Measurements from ENCODE around the gene FBXW11. TPM values are rescaled to one million over a fixed set of nuclear protein-coding genes. Genes with fewer than 3 reads are reported as not detected.

Gene FBXW11
- total and polyA plus RNA-seq, 9 donors, result 20.5 to 73.4 (median 53.0) TPM

DNA sequence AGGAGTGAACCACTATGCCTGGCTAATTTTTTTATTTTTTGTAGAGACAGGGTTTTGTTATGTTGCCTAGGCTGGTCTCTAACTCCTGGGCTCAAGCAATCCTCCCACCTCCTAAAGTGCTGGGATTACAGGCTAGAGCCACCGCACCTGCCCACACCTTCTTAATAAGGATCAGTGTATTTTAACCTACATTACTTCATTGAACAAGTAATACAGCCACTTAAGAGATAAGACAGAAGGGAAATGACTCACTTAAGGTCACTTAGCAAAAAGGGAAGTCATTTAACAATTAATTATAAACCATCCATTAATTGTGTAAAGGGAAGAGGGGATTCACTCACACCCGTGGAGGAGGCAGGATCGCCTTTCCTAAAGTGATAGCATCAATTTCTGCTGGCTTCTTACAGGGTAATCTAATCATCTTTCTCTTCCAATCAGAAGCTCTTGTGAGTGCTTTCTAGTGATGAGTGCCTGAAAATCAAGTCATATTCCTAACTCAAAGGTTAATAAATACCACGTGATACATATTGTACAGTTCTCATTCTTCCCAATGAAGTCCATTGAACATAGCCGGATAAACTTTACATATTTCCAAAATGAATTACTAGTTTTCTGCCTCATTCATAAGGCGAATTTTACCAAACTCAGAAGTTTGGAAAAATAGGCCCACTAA, 3.5 kb downstream of the FBXW11 start:
- TF ChIP-seq, protein P1, sequence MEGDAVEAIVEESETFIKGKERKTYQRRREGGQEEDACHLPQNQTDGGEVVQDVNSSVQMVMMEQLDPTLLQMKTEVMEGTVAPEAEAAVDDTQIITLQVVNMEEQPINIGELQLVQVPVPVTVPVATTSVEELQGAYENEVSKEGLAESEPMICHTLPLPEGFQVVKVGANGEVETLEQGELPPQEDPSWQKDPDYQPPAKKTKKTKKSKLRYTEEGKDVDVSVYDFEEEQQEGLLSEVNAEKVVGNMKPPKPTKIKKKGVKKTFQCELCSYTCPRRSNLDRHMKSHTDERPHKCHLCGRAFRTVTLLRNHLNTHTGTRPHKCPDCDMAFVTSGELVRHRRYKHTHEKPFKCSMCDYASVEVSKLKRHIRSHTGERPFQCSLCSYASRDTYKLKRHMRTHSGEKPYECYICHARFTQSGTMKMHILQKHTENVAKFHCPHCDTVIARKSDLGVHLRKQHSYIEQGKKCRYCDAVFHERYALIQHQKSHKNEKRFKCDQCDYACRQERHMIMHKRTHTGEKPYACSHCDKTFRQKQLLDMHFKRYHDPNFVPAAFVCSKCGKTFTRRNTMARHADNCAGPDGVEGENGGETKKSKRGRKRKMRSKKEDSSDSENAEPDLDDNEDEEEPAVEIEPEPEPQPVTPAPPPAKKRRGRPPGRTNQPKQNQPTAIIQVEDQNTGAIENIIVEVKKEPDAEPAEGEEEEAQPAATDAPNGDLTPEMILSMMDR (IDR thresholded peaks at IDR 0.05), result no peak
- TF ChIP-seq EP300 (IDR thresholded peaks at IDR 0.05) (no peak), POLR2A (IDR thresholded peaks at IDR 0.05) (no peak)
- Histone ChIP-seq H3K27me3 (no peaks in the 10 kb centered on the region), H3K27ac (no peak overlapping the region), H3K9me3 (no peaks in the 10 kb centered on the region), H3K4me3 (no peak overlapping the region), H3K36me3 (no peaks in the 10 kb centered on the region), H3K4me1 (ENCODE audit: insufficient read depth) (peaks cover 11% of the 10 kb centered on the region)
- WGBS, 3 donors, result 70 to 79% (median 74%) methylated on average over 6 of the region's 6 CpGs
- DNase-seq, result no peak
- intact Hi-C loops (cut with DNase I), result loop anchor here in 1 of 4 donors (10.0 kb wide), 1 partner anchor 48 kb away; no protein-coding TSS in a partner anchor

DNA sequence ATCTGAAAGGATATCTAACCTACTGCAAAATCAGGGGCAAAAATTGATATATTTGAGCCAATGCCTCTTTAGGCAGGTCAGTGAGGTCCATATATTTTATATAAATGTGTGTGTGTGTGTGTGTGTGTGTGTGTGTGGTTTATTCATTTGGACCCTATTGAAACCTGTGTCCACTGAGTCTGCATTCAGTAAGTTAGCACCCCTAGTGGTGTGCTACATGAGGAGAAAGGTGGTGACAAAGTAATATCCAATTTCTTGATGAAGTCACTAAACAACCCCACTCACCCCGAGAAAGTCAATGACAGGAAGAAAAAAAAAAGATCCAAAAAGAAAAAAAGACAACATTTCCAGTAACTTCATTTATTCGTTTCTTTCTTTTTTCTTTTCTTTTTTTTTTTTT, 4.1 kb downstream of the FBXW11 start:
- no peaks in the 10 kb centered on the region for H3K36me3 ChIP-seq
- TF ChIP-seq POLR2A (IDR thresholded peaks at IDR 0.05) (no peak), EP300 (IDR thresholded peaks at IDR 0.05) (no peak)
- TF ChIP-seq, protein P1 (IDR thresholded peaks at IDR 0.05), result no peak
- DNase-seq, result no peak
- H3K27me3 ChIP-seq, result no peaks in the 10 kb centered on the region
- no peaks in the 10 kb centered on the region for H3K9me3 ChIP-seq
- peaks cover 11% of the 10 kb centered on the region for H3K4me1 ChIP-seq (ENCODE audit: insufficient read depth)
- WGBS, 3 donors, result 30 to 51% (median 47%) methylated on average over 2 of the region's 2 CpGs
- H3K27ac ChIP-seq, result no peak overlapping the region
- H3K4me3 ChIP-seq, result no peak overlapping the region
- intact Hi-C loops (cut with DNase I), result loop anchor here in 1 of 4 donors (10.0 kb wide), 1 partner anchor 48 kb away; no protein-coding TSS in a partner anchor

DNA sequence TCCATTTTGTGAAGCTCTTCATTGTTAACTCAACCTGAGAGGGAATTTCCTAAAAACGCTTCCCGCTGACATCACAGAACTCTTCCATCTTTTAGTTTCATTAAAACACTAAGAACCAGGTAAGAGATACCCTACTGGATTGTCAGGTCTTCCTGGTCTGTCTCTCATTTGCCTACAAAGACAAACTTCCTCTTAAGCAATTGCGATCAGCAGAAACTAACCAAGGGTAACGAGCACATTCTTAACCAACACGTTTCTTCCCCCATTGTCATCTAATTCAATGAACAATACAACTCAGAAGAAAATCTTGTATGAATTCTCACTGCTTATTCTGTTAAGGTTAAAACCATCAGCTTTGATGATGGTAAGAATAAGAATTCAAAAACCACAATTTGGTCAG, 6.6 kb downstream of the FBXW11 start:
- no peak overlapping the region for H3K4me3 ChIP-seq
- 90 to 96% (median 93%) methylated on average over 5 of the region's 5 CpGs for WGBS, 3 donors
- H3K4me1 ChIP-seq (ENCODE audit: insufficient read depth), result peaks cover 11% of the 10 kb centered on the region
- H3K9me3 ChIP-seq, result no peaks in the 10 kb centered on the region
- DNase-seq, result no peak
- H3K27ac ChIP-seq, result no peak overlapping the region
- no peaks in the 10 kb centered on the region for H3K27me3 ChIP-seq
- intact Hi-C loops (cut with DNase I), result loop anchor here in 1 of 4 donors (10.0 kb wide), 1 partner anchor 45 kb away; no protein-coding TSS in a partner anchor
- H3K36me3 ChIP-seq, result no peaks in the 10 kb centered on the region
- TF ChIP-seq, protein P1 (IDR thresholded peaks at IDR 0.05), result no peak
- TF ChIP-seq POLR2A (IDR thresholded peaks at IDR 0.05), result no peak
- no peak for TF ChIP-seq EP300 (IDR thresholded peaks at IDR 0.05)

DNA sequence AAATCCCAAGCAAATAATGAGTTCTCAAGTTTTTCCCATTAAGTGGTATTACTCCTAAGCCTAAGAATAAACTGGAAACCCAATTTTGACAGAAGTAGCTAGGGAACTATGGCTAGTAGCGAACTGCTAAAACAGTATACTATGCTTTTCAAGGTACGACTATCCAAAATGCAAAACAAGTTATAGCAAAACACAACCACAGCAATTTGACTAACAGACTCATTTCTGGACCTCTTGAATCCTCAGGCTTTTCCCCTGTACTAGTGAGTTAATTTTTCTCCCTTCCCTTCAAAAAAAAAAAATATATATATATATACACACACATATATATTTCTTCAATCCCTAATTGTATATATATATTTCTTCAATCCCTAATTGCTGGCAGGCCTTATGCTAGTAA, 7.3 kb downstream of the FBXW11 start:
- TF ChIP-seq EP300 (IDR thresholded peaks at IDR 0.05), result no peak
- TF ChIP-seq, protein P1 (IDR thresholded peaks at IDR 0.05), result no peak
- no peak for TF ChIP-seq POLR2A (IDR thresholded peaks at IDR 0.05)
- Histone ChIP-seq H3K4me1 (ENCODE audit: insufficient read depth) (peaks cover 10% of the 10 kb centered on the region), H3K36me3 (no peaks in the 10 kb centered on the region), H3K27me3 (no peaks in the 10 kb centered on the region), H3K27ac (no peak overlapping the region), H3K4me3 (no peak overlapping the region), H3K9me3 (no peaks in the 10 kb centered on the region)
- intact Hi-C loops (cut with DNase I), result no loop called here
- no peak for DNase-seq
- WGBS, 3 donors, result 92 to 99% (median 93%) methylated on average over 2 of the region's 2 CpGs
